ENCODE data around the gene BTBD9.
"Not testable (repeated sequence)": the region's sequence is repeated elsewhere in the genome, so short reads cannot be mapped to it uniquely, and the experiment has no call there.

Gene BTBD9

GRCh38 chr6:38648629-38649028, 8.9 kb upstream of the BTBD9 start:
- no peak for DNase-seq

GRCh38 chr6:38646166-38646878, 6.6 kb upstream of the BTBD9 start:
- DNase-seq, result no peak

GRCh38 chr6:38644951-38645350, 5.2 kb upstream of the BTBD9 start:
- no peak for DNase-seq

GRCh38 chr6:38640216-38640909, 634 bp upstream of the BTBD9 start:
- DNase-seq, result no peak

- peak; percentile 72 for DNase-seq
These were observed 710 bp downstream of the BTBD9 start for GRCh38 chr6:38638941-38639497.

- no peak for DNase-seq
These were observed 2.0 kb downstream of the BTBD9 start for GRCh38 chr6:38637756-38638155.

GRCh38 chr6:38636027-38636426, 3.7 kb downstream of the BTBD9 start:
- DNase-seq, result no peak

GRCh38 chr6:38634518-38634917, 5.2 kb downstream of the BTBD9 start:
- no peak for DNase-seq

- DNase-seq, result no peak
These were observed 7.2 kb downstream of the BTBD9 start for GRCh38 chr6:38632490-38632889.

- no peak for DNase-seq
These were observed 8.4 kb downstream of the BTBD9 start for GRCh38 chr6:38631186-38631783.

- DNase-seq, result no peak
These were observed 14.5 kb downstream of the BTBD9 start for GRCh38 chr6:38625217-38625616.

GRCh38 chr6:38619342-38619741, 20.4 kb downstream of the BTBD9 start:
- DNase-seq, result not testable (repeated sequence)

GRCh38 chr6:38618301-38618700, 21.4 kb downstream of the BTBD9 start:
- DNase-seq, result not testable (repeated sequence)

- no peak for DNase-seq
These were observed 21.9 kb downstream of the BTBD9 start for GRCh38 chr6:38617856-38618255.

GRCh38 chr6:38612143-38612965, 27.4 kb downstream of the BTBD9 start:
- no peak for DNase-seq

GRCh38 chr6:38610050-38610625, 29.6 kb downstream of the BTBD9 start:
- DNase-seq, result no peak

GRCh38 chr6:38604700-38605099, 35.0 kb downstream of the BTBD9 start:
- DNase-seq, result no peak

GRCh38 chr6:38603966-38604365, 35.8 kb downstream of the BTBD9 start:
- no peak for DNase-seq

GRCh38 chr6:38603496-38603895, 36.2 kb downstream of the BTBD9 start:
- no peak for DNase-seq

- no peak for DNase-seq
These were observed 39.7 kb downstream of the BTBD9 start for GRCh38 chr6:38599966-38600550.

- no peak for DNase-seq
These were observed 40.5 kb downstream of the BTBD9 start for GRCh38 chr6:38599261-38599660.

Data from central memory CD4-positive, alpha-beta T cell (primary cell).